ENCODE data around the gene CHORDC1.
A peak's percentile ranks its signal among the peaks of the same experiment; 100 is the strongest.
"Not testable (repeated sequence)": the region's sequence is repeated elsewhere in the genome, so short reads cannot be mapped to it uniquely, and the experiment has no call there.

The CHORDC1 gene

DNA sequence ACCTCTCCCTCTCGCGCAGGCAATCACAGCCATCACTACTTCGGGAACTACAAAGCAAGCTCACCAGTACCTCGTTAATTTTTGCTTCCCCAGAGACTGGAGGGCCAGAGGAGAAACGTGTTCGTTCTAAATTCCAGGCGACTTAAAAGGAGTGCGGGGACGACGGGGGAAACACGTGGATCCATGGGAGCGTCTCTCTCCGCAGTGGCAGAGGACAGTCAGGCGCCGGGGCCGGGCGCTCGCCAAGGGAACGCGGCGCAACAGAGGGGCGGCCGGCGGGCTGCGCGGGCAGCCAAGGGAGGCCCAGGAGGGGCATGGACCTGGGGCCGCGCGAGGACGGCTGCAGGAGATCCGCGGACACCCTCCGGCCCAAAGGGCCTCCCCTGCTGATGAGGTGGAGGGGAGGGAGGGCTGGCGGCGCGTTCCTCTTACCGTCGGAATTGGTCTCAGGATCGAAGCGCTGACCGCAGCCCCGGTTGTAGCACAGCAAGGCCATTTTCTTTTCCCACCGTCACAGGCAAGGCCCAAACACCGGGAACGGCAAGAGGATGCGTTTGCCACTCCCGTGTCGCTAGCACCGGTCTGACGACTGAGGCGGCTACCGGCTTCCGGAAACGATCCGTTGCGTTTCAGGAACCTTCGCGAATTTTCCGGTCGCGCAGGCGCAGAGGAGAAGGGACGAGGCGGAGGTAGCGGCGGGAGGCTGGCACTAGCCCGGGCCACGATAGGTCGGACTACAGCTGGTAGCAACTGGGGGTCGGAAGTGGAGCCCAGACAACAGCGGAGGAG, at the start of gene CHORDC1:
Gene CHORDC1 (minus strand): TSS at position 591 of the 789 bp plus-strand sequence. CDS start 95 bp downstream, at position 496.
- in situ Hi-C loops (cut with MboI; ENCODE audit: low pct_unique_long_range_greater_than_20kb, low sequenced_read_pairs): no loop called here
- peak; percentile 89 for DNase-seq

DNA sequence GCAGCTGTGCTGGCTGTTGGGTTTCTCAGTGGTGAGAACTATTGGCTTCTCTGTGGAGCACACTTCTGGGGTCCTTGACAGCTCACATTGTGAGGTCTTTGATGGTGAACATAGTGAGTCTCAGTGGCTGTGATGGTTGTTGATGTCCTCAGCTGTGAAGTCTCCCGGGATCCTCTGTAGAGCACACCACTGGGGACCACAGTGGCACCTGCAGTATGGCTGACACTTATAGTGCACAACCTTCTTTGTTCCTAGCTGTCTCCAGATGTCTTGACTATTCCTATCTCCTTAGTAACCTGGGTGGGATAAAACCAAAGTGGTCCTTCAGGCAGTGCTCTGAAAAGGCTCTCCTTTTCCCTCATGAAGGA, 34.3 kb upstream of the CHORDC1 start:
- in situ Hi-C loops (cut with MboI; ENCODE audit: low pct_unique_long_range_greater_than_20kb, low sequenced_read_pairs): no loop called here
- no peak for DNase-seq

DNA sequence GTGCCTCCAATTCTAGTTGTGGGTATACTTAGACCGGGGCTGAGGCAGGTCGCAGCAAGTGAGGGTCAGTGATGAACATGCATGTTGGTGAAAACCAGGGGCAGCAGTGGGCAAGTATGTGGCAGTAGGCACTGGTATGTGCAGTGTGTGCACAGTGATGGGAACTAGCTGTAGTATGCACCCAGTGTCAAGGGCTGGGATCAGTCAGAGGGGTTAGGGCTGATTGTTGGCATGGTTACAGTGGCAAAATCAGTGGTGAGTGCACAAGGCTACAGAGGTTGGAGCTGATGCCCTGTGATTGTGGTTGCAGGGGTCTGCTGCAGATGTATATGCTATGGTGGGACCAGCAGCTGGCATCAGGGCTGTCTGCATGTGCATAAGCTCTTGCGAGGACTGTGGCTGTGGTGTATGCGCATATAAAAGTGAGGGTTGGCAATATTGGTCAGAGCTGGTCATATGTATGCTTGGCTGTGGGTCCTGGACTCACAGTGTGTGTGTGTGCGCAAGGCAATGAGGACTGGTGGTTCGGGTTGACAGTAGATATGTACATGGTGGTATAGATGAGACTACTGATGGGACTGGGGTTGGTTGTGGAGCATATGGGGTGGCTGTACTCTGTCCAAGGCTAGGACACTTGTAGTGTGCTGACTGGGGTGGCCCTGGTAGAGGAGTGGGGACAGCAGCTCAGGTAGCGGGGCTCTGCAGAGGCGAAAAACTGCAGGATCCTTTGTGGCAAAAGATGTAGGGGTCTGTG, 33.7 kb upstream of the CHORDC1 start:
- in situ Hi-C loops (cut with MboI; ENCODE audit: low pct_unique_long_range_greater_than_20kb, low sequenced_read_pairs): no loop called here
- DNase-seq: no peak

DNA sequence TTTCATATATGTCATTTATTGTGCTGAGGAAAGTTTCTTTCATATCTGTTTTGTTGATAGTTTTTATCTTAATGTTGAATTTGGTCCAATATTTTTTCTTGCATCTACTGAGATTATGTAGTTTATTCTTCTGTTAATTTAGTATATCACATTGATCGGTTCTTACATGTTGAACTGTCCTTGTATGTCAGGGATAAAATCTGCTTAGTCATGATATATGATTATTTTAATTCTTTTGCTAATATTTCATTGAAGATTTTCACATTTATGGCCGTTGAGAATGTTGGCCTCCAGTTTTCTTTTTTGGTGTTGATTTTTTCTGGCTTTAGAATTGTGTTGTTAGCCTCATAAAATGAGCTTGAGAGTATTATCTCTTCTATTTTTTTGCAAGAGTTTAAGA, 31.2 kb upstream of the CHORDC1 start:
- no peak for DNase-seq
- in situ Hi-C loops (cut with MboI; ENCODE audit: low pct_unique_long_range_greater_than_20kb, low sequenced_read_pairs): no loop called here

DNA sequence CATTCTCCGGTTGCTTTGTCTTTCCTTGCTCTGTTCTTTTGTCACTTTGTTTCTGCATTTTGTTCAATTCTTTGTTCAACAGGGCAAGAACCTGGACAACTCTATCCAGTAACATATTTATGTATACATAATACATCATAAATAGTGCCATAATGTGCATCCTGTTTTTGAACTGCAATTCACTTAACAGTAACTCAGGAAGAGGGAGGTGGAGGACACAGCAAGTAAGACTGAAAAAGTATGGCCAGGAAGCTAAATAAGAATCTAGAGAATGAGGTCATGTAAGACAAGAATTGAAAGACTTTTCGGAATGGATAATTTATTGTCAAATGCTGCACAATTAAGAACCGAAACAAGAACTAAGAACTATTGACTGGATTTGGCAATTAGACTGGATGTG, 29.2 kb upstream of the CHORDC1 start:
- DNase-seq: no peak
- in situ Hi-C loops (cut with MboI; ENCODE audit: low pct_unique_long_range_greater_than_20kb, low sequenced_read_pairs): no loop called here

DNA sequence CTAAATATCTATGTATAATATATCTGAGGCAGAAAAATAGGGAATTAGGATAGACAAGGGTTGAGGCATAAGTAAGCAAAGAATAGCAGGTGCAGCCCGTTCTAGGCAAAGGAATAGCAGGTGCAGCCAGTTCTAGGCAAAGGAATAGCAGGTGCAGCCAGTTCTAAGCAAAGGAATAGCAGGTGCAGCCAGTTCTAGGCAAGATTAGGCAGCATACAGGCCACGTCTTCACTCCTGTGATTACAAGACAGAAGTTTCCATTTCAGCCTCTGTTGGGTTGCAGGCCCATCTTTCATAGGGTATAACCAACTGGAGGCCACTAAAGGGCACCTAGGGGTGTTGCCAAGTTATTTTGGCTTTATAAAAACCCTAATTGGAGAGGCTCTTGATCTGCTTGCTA, 28.8 kb upstream of the CHORDC1 start:
- DNase-seq: no peak
- in situ Hi-C loops (cut with MboI; ENCODE audit: low pct_unique_long_range_greater_than_20kb, low sequenced_read_pairs): no loop called here

DNA sequence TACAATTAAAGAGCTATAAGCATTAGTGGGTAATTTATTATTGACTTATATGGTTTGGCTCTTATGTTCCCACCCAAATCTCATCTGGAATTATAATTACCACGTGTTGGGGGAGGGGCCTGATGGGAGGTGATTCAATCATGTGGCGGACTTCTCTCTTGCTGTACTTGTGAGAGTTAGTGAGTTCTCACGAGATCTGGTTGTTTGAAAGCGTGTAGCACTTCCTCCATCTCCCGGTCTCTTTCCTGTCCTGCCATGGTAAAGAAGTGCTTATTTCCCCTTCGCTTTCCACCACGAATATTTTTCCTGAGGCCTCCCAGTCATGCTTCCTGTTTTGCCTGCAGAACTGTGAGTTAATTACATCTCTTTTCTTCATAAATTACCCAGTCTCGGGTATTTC, 28.1 kb upstream of the CHORDC1 start:
- in situ Hi-C loops (cut with MboI; ENCODE audit: low pct_unique_long_range_greater_than_20kb, low sequenced_read_pairs): no loop called here
- peak; percentile 46 for DNase-seq

DNA sequence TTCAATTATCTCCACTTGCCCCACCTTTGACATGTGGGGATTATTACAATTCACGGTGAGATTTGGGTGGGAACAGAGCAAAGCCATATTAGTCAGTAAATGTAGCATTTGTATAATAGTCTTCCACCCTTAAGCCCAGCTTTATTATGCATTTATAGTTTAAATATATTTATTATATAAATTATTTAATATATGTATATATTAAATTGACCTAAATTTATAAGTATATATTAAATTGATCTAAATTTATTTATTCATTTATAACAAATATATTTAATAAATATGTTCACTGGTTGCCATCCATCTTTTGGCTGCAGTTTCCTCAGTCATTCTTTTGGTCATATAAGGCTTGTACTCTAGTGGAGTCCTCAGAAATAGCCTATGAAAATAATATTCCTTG, 23.6 kb upstream of the CHORDC1 start:
- in situ Hi-C loops (cut with MboI; ENCODE audit: low pct_unique_long_range_greater_than_20kb, low sequenced_read_pairs): no loop called here
- no peak for DNase-seq

DNA sequence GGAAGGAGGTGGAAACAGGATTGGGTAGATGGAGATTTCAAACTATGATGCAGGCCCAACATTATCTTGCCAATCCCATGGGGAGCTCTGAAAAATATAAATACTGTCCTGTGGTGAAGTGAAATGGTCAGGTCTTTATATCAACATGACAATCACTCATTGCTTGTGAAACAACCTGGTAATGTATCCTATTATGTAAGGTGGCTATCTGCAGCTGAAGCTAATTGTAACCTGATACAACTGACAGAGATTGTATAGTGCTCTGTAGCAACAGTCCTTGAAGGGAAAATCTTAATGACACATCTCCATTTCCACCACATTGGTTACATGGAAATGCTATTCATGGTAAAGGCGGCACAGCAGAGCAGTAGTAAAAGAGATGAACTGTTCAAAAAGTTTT, 20.7 kb upstream of the CHORDC1 start:
- in situ Hi-C loops (cut with MboI; ENCODE audit: low pct_unique_long_range_greater_than_20kb, low sequenced_read_pairs): no loop called here
- no peak for DNase-seq

DNA sequence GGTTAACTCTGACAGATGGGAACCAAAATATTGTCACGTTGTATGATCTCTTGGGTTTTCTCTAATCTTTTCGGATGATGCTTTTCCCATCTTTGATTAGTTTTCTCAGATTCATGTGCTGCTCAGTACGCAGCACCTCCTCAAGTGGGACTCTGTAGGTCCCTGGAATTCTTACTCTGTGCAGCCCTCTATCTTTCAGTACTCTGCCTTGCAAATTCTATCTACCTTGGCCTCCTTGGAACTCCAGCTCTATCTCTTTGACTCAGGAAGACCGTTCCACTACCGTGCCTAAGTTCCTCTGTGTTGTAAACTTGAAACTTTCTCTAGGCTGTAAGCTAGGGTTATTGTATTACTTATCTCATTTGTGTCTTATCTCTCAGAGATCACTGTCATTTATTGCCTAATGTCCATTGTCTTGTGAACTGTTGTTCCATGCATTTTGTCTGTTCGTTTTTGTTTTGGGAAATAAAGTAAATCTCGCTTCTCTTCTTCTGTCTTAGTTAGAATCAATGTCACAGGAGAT, 20.1 kb upstream of the CHORDC1 start:
- DNase-seq: no peak
- in situ Hi-C loops (cut with MboI; ENCODE audit: low pct_unique_long_range_greater_than_20kb, low sequenced_read_pairs): no loop called here

DNA sequence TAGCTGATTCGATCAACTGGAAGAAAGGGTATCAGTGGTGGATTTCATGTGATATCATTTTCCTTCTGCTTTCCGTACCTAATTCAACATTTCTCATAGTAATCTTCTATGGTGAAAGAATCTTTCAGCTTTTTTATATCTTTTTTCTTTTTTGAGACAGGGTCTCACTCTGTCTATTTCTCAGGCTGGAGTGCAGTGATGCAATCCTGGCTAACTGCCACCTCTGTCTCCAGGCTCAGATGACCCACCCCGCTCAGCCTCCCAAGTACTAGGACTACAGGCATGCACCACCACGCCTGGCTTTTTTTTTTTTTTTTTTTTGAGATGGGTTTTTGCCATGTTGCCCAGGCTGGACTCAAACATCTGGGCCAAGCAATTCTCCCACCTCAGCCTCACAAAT, 18.6 kb upstream of the CHORDC1 start:
- in situ Hi-C loops (cut with MboI; ENCODE audit: low pct_unique_long_range_greater_than_20kb, low sequenced_read_pairs): no loop called here

DNA sequence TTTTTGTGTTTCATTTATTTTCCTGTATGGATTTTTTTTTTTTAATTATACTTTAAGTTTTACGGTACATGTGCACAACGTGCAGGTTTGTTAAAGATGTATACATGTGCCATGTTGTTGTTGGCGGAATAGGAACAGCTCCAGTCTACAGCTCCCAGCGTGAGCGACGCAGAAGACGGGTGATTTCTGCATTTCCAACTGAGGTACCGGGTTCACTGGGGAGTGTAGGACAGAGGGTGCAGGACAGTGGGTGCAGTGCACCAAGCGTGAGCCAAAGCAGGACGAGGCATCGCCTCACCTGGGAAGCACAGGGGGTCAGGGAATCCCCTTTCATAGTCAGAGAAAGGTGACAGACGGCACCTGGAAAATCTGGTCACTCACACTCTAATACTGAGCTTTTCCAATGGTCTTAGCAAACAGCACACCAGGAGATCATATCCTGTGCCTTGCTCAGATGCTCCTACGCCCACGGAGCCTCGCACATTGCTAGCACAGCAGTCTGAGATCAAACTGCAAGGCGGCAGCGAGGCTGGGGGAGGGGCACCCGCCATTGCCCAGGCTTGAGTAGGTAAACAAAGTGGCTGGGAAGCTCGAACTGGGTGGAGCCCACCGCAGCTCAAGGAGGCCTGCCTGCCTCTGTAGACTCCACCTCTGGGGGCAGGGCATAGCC, 17.3 kb upstream of the CHORDC1 start:
- in situ Hi-C loops (cut with MboI; ENCODE audit: low pct_unique_long_range_greater_than_20kb, low sequenced_read_pairs); DNase-seq: not testable (repeated sequence)

More for the DNA sequence above, 18.6 kb upstream of the CHORDC1 start:
- DNase-seq: no peak

DNA sequence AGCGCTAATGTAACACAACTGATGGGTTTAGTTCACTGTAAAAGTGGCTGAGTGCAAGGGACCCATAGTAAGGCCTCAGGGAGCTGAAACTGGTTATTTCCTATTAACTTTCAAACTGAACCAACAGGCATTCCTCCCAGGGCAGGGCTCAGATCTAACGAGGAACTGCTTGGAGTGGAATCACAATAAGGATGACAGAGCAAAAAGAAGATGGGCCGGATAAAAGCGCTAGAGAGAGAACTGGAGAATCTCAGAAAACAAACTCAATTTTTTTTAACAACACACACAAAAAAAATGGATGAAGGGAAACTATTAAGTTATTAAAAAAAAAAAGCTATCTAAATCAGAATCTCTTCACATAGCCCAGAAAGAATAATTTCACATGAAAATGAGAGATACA, 14.2 kb upstream of the CHORDC1 start:
- in situ Hi-C loops (cut with MboI; ENCODE audit: low pct_unique_long_range_greater_than_20kb, low sequenced_read_pairs): no loop called here
- DNase-seq: no peak

DNA sequence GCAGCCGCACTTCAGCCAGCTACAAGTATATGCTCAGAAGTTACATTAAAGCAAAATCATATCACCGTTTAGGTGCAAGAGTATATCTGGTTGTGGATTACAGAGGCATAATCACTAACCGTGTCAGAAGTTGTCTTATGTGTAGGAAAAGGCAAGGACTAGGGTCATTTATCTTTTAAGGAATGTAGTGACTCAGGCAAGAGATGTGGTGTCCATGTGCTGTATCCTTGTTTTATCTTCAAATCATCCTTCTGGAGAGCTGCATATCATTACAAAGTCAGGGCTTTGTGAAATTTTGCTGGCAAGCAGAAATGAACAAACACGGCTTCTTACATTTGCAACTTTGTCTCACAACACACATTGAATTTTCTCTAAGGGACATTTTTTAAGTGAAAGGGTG, 12.7 kb upstream of the CHORDC1 start:
- DNase-seq: no peak

DNA sequence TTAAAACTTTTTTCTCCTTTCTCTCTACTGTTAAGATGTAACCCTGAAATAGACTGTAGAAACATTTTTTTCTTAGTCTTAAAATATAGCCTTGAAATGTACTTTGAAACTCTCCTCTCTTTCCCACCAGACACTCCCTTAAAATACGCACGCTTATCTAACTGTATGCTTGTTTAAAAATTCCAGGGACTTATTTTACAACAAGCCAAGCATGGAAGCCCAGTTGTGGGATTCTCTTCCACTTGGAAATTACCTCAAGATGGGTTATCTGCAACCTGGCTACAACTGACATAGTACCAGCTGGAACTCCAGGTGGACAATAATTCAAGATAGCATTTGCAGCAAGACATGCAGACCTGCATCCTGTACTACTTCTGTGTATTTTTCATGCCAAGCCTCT, 12.1 kb upstream of the CHORDC1 start:
- in situ Hi-C loops (cut with MboI; ENCODE audit: low pct_unique_long_range_greater_than_20kb, low sequenced_read_pairs): no loop called here
- DNase-seq: no peak

More for the DNA sequence above, 12.7 kb upstream of the CHORDC1 start:
- in situ Hi-C loops (cut with MboI; ENCODE audit: low pct_unique_long_range_greater_than_20kb, low sequenced_read_pairs): no loop called here

DNA sequence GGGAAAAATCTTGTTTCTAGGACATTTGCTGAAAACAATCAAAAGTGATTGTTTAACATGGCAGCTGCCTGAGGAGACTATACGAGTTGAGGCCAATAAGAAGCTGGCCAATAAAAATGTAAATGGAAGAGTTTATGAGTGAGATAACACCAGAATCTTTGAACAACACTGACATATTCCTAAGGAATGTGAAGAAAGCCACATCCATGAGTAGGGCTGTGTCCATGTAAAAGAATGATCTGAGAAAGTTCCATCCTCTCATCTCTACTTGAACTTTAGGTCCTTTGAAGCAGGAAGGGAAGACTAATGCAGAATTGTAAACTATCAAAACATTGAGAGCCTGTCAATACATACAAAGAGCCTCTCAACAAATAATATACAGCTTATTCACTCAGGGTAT, 6.9 kb upstream of the CHORDC1 start:
- in situ Hi-C loops (cut with MboI; ENCODE audit: low pct_unique_long_range_greater_than_20kb, low sequenced_read_pairs): no loop called here
- no peak for DNase-seq

DNA sequence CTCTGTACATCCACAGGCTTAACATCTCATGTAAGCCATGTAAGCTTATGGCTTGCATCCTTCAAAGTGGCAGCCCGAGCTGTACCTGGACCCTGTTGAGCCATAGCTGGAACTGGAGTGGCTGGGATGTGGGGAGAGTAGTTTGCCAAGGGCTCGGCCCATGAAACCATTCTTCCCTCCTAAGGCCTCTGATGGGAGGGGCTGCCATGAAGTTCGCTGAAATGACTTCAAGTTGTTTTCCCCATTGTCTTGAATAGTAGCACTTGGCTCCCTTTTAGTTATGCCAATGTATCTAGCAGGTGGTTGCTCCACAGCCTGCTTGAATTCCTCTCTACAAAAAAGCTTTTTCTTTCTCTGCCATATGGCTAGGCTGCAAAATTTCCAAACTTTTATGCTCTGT, 5.2 kb upstream of the CHORDC1 start:
- in situ Hi-C loops (cut with MboI; ENCODE audit: low pct_unique_long_range_greater_than_20kb, low sequenced_read_pairs): no loop called here
- DNase-seq: no peak

DNA sequence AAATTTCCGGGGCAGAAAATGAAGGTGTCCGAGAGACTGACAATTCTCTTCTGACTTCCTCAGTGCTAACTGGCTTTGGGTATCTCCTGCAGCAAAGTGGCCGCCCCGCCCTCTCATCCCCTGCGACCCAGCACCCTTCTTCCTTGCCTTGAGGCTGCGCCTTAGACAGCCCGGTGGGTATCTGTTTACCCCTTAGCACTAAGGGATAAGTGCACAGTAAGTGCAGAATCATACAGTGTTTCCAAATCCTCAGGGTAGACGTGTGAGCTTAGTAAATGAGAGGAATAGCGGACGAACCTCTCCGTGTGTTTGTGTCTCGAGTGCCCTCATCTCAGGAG, 368 bp upstream of the CHORDC1 start:
- DNase-seq: no peak
- in situ Hi-C loops (cut with MboI; ENCODE audit: low pct_unique_long_range_greater_than_20kb, low sequenced_read_pairs): no loop called here

DNA sequence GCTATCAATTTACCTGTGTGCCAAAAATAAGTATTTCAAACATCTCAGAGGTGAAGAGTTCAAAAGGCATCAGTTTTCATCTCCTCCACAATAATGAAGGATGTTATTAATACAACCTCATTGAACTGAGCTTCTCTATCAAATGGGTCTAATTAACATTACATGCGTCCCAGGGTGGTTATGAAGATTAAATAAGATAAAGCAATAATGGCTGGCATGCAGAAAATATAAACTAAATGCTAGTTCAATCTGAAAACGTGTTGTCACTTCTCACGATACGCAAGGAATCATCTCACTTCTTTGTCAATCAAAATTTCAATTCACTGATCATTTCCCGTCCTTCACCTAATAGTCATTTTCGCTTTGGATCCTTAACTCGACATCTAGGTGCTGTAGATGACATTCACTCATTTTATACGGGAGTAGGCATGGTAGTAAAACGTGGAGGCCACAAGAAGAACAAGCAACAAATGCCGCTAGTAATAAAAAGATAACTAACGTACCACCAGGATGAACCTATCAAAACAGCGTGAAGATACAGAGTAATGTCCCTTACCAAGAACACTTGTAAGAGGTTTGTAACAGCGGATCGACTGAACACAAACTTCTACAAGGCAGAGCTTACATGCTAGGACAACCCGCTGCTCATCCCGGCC, 918 bp downstream of the CHORDC1 start:
- in situ Hi-C loops (cut with MboI; ENCODE audit: low pct_unique_long_range_greater_than_20kb, low sequenced_read_pairs): no loop called here
- DNase-seq: no peak

DNA sequence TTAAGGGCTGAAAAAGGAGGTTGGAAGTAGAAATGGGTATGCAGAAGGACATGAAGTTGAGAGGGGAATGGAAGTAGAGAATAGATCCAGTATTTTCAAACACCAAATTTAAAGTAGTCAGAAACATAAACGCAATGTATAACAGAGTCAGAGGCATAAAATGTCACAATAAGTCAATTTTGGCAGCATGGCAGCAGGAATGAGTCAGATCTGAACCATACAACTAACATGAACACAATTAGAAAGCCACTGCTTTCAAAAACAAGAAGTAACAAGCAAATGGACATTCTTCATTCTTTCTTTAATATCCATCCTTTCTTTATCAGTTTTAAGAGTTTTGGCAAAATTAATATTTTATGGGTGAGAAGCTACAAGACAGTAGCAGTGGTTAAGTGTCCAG, 2.5 kb downstream of the CHORDC1 start:
- in situ Hi-C loops (cut with MboI; ENCODE audit: low pct_unique_long_range_greater_than_20kb, low sequenced_read_pairs): no loop called here
- DNase-seq: peak; percentile 28

All from KBM-7 (cell line).